AG09309 (cell line): ENCODE measurements around the gene LRRC3.

Experiments
- DNase-seq: peaks from one replicate; pipeline ENCODE4 v3.0.0-alpha.2; 2010; ENCODE audit warnings: low read depth
- H3K4me3 ChIP-seq: 2 replicates; pipeline ENCODE4 v1.5.1; 2011; ENCODE audit warnings: mild to moderate bottlenecking, low read depth, low read length, moderate library complexity; ENCODE audit not compliant: control insufficient read depth
- TF ChIP-seq, protein P1 (sequence below): IDR thresholded peaks from 2 replicates; pipeline ENCODE4 v1.5.1; 2011; ENCODE audit warnings: mild to moderate bottlenecking, low read depth, low read length, inconsistent platforms; ENCODE audit not compliant: insufficient read depth, control insufficient read depth; ENCODE audit errors: missing control alignments

LRRC3 gene

DNA sequence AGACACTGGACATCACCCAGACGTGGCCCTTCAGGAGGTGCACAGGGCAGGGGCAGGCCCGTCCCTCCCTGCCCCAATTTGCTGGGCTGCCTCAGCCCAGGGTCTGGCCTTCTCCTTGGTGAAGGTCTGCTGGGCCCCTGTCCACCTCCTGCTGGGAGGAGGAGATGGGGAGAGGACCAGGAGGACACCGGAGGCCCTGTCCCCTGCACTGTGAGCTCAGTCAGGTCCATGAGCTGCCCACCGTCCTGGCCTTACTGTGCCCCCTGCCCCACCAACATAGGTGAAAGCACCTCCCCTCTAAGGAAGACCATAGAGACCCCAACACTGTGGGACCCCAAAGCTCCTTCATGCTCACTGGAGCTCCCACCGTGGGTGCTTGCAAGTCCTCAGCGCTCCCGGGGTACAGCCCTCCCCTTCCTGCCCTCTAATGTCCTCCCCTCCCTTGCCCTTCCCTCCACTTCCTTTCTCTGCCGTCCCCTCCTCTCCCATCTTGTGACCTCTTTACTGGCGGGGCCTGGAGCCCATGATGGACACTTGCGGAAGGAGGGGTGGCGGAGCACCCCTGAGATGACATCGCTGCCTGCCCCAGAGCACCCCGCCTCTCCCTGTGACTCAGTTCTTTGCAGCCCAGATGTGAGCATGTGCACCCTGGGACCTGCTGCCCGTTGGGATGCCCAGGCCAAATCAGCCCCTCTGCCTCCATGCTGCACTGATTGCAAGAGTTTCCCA is 4.6 kb downstream of the LRRC3 start:
- H3K4me3 ChIP-seq, result no peak overlapping the region
- DNase-seq, result no peak
- TF ChIP-seq, protein P1, sequence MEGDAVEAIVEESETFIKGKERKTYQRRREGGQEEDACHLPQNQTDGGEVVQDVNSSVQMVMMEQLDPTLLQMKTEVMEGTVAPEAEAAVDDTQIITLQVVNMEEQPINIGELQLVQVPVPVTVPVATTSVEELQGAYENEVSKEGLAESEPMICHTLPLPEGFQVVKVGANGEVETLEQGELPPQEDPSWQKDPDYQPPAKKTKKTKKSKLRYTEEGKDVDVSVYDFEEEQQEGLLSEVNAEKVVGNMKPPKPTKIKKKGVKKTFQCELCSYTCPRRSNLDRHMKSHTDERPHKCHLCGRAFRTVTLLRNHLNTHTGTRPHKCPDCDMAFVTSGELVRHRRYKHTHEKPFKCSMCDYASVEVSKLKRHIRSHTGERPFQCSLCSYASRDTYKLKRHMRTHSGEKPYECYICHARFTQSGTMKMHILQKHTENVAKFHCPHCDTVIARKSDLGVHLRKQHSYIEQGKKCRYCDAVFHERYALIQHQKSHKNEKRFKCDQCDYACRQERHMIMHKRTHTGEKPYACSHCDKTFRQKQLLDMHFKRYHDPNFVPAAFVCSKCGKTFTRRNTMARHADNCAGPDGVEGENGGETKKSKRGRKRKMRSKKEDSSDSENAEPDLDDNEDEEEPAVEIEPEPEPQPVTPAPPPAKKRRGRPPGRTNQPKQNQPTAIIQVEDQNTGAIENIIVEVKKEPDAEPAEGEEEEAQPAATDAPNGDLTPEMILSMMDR, result no peak

DNA sequence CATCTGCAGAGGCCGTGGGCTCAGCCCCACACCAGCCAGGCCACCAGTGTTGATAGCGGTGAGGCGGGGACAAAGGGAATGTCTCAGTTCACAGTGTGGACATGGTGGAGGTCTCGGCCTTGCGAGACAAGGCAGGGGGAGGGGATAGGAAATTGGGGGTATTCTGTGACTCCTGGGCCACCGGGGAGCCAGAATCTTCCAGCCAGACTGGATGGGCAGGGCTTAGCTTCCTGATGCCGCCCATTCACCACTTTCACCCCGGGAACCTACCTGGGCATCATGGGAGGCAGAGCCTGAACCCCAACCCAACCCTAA is 5.1 kb downstream of the LRRC3 start:
- no peak for DNase-seq
- TF ChIP-seq, protein P1, result no peak
- H3K4me3 ChIP-seq, result no peak overlapping the region

DNA sequence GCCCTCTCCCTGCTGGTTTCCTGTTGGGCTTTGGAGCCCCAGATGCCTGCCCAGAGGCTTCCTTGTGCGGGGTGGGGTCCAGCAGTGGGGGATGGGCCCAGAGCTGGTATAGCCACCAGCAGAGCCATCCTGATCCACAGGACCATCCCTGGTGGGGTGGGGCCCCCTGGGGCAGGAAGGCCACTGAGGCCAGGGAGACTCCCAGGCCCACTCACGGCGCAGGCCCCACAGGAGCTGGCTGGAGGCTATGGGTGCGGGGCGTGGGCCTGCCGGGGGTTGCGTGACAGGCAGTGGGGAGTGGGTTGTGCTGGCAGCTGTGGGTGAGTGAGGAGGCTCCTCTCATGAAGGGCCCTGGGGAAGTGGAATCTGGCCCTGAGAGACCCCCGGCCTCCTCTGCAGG is 5.7 kb downstream of the LRRC3 start:
- DNase-seq, result no peak
- H3K4me3 ChIP-seq, result no peak overlapping the region
- TF ChIP-seq, protein P1, result no peak

DNA sequence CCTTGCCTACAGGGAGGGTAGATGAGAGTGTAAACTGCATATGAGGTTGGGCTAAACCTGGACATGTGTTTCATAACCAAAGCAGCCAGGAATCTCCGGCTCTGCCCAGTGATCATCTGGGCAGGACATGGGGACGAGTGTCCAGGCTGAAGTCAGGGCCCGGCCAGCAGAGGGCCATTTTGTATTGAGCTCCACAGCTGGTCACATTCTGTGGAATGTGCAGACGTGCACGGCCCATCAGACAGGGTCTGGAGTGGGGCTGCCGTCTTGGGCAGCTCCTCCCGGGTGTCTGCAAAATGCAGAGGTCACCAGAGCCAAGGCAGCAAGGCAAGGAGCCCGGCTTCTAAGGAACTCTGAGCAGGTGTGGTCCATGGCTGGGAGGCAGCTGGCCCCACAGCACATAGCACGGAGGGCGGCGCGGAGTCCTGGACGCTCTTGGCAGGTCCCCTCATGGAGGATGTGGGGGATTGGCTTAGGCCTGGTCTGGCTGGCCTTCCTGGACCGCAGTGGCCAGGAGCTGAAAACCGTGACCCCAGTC is 6.2 kb downstream of the LRRC3 start:
- H3K4me3 ChIP-seq, result no peak overlapping the region
- TF ChIP-seq, protein P1, result no peak
- DNase-seq, result no peak

DNA sequence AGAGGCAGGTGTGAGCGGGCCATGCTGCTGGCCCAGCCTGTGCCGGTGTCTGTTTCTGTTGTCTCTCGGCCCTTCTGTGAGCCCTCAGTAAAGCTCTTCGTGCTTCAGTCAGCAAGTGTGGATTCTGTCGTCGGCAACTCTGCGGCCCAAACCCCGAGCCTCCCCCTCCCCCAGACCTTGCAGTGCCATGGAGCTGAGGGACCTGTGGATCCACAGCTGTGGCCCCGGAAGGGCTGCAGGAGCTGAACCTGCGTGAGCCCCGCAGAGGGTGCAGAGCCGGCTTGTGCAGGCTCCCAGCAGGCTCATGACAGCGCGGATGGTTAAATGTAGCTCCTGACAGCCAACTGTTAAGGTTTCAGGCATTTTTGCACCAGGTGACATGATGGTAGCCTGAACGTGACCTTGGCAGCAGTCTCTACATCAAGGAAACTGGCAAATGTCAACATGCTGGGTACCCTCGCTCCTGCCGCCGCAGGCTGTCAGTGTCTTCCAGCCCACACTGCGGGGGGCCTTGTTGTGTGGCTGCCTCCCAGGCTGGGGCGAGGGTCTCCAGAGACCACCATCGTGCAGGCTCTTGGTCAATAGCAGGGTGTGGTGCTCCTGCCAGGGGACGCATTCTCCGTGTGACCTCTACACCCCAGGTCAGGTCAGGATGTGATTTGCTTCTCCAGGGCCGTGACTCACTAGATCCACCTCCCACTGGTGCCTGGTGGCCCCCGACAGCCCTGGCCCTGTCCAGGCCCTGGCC is 7.0 kb downstream of the LRRC3 start:
- H3K4me3 ChIP-seq, result no peak overlapping the region
- DNase-seq, result no peak
- TF ChIP-seq, protein P1, result no peak

DNA sequence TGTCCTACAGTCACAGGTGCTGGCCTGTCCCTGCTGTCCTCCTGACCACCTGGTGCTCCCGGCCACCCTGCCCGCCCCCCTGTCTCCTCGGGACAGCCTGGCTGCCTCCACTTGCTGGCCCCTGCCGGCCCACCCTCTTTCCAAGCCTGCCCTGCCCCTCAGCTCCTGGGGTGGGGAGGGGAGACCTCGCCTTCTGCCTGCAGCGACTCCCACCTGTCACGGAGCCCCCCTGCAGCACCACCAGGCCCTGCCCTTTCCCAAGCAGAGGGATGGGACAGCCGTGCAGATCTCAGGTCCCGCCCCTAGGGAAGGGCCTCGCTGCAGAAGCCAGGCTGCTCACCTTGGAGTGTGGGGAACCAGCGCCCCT is 7.5 kb downstream of the LRRC3 start:
- DNase-seq, result no peak
- no peak overlapping the region for H3K4me3 ChIP-seq
- TF ChIP-seq, protein P1, result no peak
